GM18502 (cell line): ENCODE results near the gene RIOK3.

Experiments used
- ATAC-seq: cut with Tn5 transposase; IDR thresholded peaks from one replicate; pipeline ENCODE4 v1.9.1; 2021; ENCODE audit warnings: mild to moderate bottlenecking; ENCODE audit not compliant: unreplicated experiment, poor library complexity

Gene RIOK3

DNA sequence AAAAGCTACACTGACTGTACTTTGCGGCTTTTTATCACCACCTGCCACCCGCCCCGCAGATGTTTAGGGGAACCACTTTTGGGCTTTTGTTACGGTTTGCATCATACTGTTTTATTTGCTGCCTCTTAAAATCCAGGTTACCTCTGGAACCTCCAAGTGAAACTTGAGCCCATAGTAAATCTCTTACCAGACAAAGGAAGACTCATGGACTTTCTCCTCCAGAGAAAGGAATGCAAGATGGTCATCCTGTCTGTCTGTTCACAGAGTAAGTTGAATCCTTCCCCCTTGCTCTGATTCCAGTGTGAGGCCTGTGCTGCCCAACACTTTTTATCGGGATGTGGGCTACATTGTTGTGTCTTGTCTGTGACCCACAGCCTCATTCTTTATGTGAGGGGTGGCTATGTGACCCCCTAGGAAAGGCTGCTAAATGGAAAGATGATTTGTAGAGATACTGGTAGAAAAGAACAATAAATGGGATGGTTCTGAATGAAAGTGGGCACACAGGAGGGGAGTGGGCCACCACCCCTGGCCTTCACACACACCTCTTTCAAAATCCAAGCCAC lies 73.5 kb downstream of the RIOK3 start:
- no peak for ATAC-seq

DNA sequence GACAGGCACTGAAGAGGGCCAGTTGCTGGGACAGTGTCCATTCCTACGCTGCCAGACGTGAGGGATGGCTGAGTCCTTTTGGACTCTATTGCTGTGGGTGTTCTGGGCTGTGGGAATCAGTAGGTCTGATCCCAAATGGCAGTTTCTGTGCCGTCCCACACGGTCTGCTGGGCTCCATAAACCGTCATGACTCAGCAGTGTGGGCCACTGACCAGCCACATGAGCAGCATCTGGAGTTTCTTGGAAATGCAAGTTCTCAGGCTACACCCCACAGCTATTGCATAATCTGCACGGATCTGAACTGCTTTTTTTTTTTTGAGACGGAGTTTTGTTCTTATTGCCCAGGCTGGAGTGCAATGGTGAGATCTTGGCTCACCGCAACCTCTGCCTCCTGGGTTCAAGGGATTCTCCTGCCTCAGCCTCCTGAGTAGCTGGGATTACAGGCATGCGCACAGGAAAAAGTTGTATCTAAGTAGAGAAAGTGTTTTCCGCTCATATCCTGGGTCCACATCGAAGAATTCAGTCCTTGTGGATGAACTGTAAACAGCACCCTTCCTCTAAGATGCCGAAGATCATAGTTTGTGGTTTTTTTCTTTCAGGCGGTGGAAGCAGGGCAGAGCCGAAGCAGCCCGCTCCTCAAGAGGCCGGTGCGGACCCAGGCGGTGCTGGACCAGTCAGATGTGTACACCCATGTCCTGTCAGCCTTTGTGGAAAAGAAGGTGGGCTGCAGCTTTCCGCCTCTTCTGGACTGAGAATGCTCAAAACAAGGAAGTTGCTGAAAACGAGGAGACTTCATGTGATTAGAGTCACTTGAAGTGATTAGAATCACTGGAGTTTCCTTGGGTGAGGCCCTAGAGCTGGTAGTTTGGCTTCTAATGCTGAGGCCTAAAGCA lies 75.7 kb downstream of the RIOK3 start:
- ATAC-seq, result no peak

DNA sequence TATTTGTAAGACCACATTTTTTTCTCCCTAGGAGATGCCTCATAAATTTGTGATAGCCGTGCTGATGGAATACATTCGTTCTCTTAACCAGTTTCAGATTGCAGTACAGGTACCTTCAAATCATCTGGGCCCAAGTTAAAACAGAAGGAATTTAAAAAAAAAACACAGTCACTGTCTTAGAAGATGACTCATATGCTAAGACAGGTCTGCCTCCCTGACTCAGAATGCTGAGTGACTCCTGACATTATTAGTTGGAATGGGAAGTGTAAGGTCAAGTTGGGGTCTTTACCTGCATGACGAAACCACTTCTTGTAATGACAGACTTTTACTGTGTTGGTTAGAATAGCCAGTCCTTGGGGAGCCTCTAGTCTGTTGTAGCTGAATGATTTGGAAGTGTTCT lies 76.5 kb downstream of the RIOK3 start:
- no peak for ATAC-seq

DNA sequence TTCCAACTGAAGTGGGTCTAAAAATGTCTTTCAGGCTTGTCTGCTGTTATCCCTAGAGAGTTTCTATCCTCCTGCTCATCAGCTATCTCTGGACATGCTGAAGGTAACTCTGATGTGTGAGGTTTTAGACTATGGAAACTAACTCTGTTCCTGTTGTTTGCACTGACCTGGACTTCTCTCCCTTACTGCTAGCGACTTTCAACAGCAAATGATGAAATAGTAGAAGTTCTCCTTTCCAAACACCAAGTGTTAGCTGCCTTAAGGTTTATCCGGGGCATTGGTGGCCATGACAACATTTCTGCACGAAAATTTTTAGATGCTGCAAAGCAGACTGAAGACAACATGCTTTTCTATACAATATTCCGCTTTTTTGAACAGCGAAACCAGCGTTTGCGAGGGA lies 77.1 kb downstream of the RIOK3 start:
- no peak for ATAC-seq

DNA sequence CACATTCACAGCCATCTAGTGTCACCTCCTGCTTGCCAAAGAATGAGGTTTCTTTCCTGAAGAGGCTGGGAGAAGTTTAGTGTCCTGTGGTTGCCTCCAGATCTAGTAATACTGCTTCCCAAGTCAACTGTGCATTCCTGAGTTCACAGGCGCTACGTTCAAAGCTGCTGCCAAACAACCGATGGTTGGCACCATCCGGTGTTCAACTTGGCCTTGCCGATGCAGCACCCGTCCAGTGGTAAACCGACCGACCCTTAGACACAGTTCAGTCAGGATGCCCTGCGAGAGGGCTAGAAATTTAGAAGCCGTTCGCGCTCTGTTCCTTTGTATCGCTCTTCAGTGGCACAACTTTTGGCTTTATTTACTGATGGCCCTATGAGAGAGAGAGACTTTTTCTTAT lies 78.8 kb downstream of the RIOK3 start:
- no peak for ATAC-seq
